ENCODE data around the gene ILK.

ILK gene

GRCh38 chr11:6603287-6604080, at the start of gene ILK, which contains the start of gene RRP8:
Gene ILK, plus strand, starts transcription at chr11:6603774. Its CDS starts 498 bp downstream, at chr11:6604272.
Gene RRP8, minus strand, starts transcription at chr11:6603616. Its CDS starts 114 bp downstream, at chr11:6603502.
- no peak within 1 kb of the TSS for H3K27ac Mint-ChIP-seq
- H3K4me1 Mint-ChIP-seq (ENCODE audit: low read depth): peaks cover 27% of the 10 kb centered on the region
- H3K4me3 Mint-ChIP-seq: no peak within 1 kb of the TSS
- H3K27me3 Mint-ChIP-seq: no peaks in the 10 kb centered on the region
- H3K36me3 Mint-ChIP-seq (ENCODE audit: low read depth): peaks cover 29% of the 10 kb centered on the region
- H3K9me3 Mint-ChIP-seq: no peaks in the 10 kb centered on the region

GRCh38 chr11:6554828-6555706, 48.5 kb upstream of the ILK start:
- H3K4me1 Mint-ChIP-seq (ENCODE audit: low read depth): no peaks in the 10 kb centered on the region
- H3K4me3 Mint-ChIP-seq: no peak overlapping the region
- no peak overlapping the region for H3K27ac Mint-ChIP-seq
- H3K27me3 Mint-ChIP-seq: no peaks in the 10 kb centered on the region
- no peaks in the 10 kb centered on the region for H3K36me3 Mint-ChIP-seq (ENCODE audit: low read depth)
- no peaks in the 10 kb centered on the region for H3K9me3 Mint-ChIP-seq

GRCh38 chr11:6556139-6556949, 47.2 kb upstream of the ILK start:
- H3K9me3 Mint-ChIP-seq: no peaks in the 10 kb centered on the region
- no peaks in the 10 kb centered on the region for H3K36me3 Mint-ChIP-seq (ENCODE audit: low read depth)
- H3K27ac Mint-ChIP-seq: no peak overlapping the region
- H3K4me1 Mint-ChIP-seq (ENCODE audit: low read depth): no peaks in the 10 kb centered on the region
- H3K27me3 Mint-ChIP-seq: no peaks in the 10 kb centered on the region
- no peak overlapping the region for H3K4me3 Mint-ChIP-seq

- Mint-ChIP-seq H3K4me3 (no peak overlapping the region), H3K4me1 (ENCODE audit: low read depth) (no peaks in the 10 kb centered on the region), H3K27ac (no peak overlapping the region), H3K36me3 (ENCODE audit: low read depth) (peaks cover 6% of the 10 kb centered on the region), H3K9me3 (no peaks in the 10 kb centered on the region), H3K27me3 (no peaks in the 10 kb centered on the region)
Measured at GRCh38 chr11:6557063-6557462, 46.5 kb upstream of the ILK start.

- Mint-ChIP-seq H3K4me3 (no peak overlapping the region), H3K36me3 (ENCODE audit: low read depth) (peaks cover 10% of the 10 kb centered on the region), H3K27ac (no peak overlapping the region), H3K4me1 (ENCODE audit: low read depth) (no peaks in the 10 kb centered on the region), H3K27me3 (no peaks in the 10 kb centered on the region), H3K9me3 (no peaks in the 10 kb centered on the region)
Measured at GRCh38 chr11:6557761-6558674, 45.6 kb upstream of the ILK start.

GRCh38 chr11:6559369-6559768, 44.2 kb upstream of the ILK start:
- Mint-ChIP-seq H3K9me3 (no peaks in the 10 kb centered on the region), H3K4me3 (no peak overlapping the region), H3K4me1 (ENCODE audit: low read depth) (no peaks in the 10 kb centered on the region), H3K27ac (no peak overlapping the region), H3K27me3 (no peaks in the 10 kb centered on the region), H3K36me3 (ENCODE audit: low read depth) (peaks cover 10% of the 10 kb centered on the region)

- Mint-ChIP-seq H3K36me3 (ENCODE audit: low read depth) (peaks cover 11% of the 10 kb centered on the region), H3K4me1 (ENCODE audit: low read depth) (no peaks in the 10 kb centered on the region), H3K9me3 (no peaks in the 10 kb centered on the region), H3K27me3 (no peaks in the 10 kb centered on the region), H3K27ac (no peak overlapping the region), H3K4me3 (no peak overlapping the region)
Measured at GRCh38 chr11:6561288-6561687, 42.3 kb upstream of the ILK start.

- Mint-ChIP-seq H3K36me3 (ENCODE audit: low read depth) (peaks cover 14% of the 10 kb centered on the region), H3K27me3 (no peaks in the 10 kb centered on the region), H3K9me3 (no peaks in the 10 kb centered on the region), H3K4me3 (no peak overlapping the region), H3K4me1 (ENCODE audit: low read depth) (no peaks in the 10 kb centered on the region), H3K27ac (no peak overlapping the region)
Measured at GRCh38 chr11:6563121-6563619, 40.4 kb upstream of the ILK start.

- peaks cover 14% of the 10 kb centered on the region for H3K36me3 Mint-ChIP-seq (ENCODE audit: low read depth)
- no peak overlapping the region for H3K4me3 Mint-ChIP-seq
- H3K27me3 Mint-ChIP-seq: no peaks in the 10 kb centered on the region
- no peaks in the 10 kb centered on the region for H3K4me1 Mint-ChIP-seq (ENCODE audit: low read depth)
- no peaks in the 10 kb centered on the region for H3K9me3 Mint-ChIP-seq
- H3K27ac Mint-ChIP-seq: no peak overlapping the region
Measured at GRCh38 chr11:6563667-6564066, 39.9 kb upstream of the ILK start.

- Mint-ChIP-seq H3K27ac (no peak overlapping the region), H3K4me3 (no peak overlapping the region), H3K4me1 (ENCODE audit: low read depth) (no peaks in the 10 kb centered on the region), H3K9me3 (no peaks in the 10 kb centered on the region), H3K36me3 (ENCODE audit: low read depth) (peaks cover 19% of the 10 kb centered on the region), H3K27me3 (no peaks in the 10 kb centered on the region)
Measured at GRCh38 chr11:6565325-6565724, 38.2 kb upstream of the ILK start.

- Mint-ChIP-seq H3K9me3 (no peaks in the 10 kb centered on the region), H3K27ac (no peak overlapping the region), H3K27me3 (no peaks in the 10 kb centered on the region), H3K4me1 (ENCODE audit: low read depth) (no peaks in the 10 kb centered on the region), H3K36me3 (ENCODE audit: low read depth) (peaks cover 20% of the 10 kb centered on the region), H3K4me3 (no peak overlapping the region)
Measured at GRCh38 chr11:6565988-6566703, 37.4 kb upstream of the ILK start.

- Mint-ChIP-seq H3K36me3 (ENCODE audit: low read depth) (peaks cover 23% of the 10 kb centered on the region), H3K4me3 (no peak overlapping the region), H3K9me3 (no peaks in the 10 kb centered on the region), H3K27ac (no peak overlapping the region), H3K4me1 (ENCODE audit: low read depth) (no peaks in the 10 kb centered on the region), H3K27me3 (no peaks in the 10 kb centered on the region)
Measured at GRCh38 chr11:6566704-6567370, 36.7 kb upstream of the ILK start.

- no peak overlapping the region for H3K27ac Mint-ChIP-seq
- H3K9me3 Mint-ChIP-seq: no peaks in the 10 kb centered on the region
- H3K4me1 Mint-ChIP-seq (ENCODE audit: low read depth): no peaks in the 10 kb centered on the region
- H3K4me3 Mint-ChIP-seq: no peak overlapping the region
- peaks cover 23% of the 10 kb centered on the region for H3K36me3 Mint-ChIP-seq (ENCODE audit: low read depth)
- no peaks in the 10 kb centered on the region for H3K27me3 Mint-ChIP-seq
Measured at GRCh38 chr11:6567371-6567745, 36.2 kb upstream of the ILK start.

Measured in stimulated activated naive CD8-positive, alpha-beta T cell treated with anti-CD3 and anti-CD28 coated beads, Interleukin-15, Interleukin-2, amounts not matched to agents 100 ng/mL and 50 ng/mL, for 24 hours (primary cell).